SK-N-SH treated with all-trans-retinoic acid at 6 μM for 48 hours (cell line): ENCODE results near the gene HEXIM1.

ENCODE experiments used
- ATAC-seq: fragments of 200-7000 bp; cut with Tn5 transposase; 3 replicates; pipeline ENCODE4 v1.9.1; 2020; ENCODE audit warnings: mild to moderate bottlenecking, moderate library complexity
- BACH2 ChIP-seq: fragments of 250-450 bp; sonication (Bioruptor Pico); IDR thresholded peaks from 2 replicates; pipeline ENCODE4 v1.9.0; 2021; ENCODE audit warnings: mild to moderate bottlenecking, borderline replicate concordance
- CREB5 ChIP-seq: fragments of 250-450 bp; sonication (Bioruptor Pico); IDR thresholded peaks from 2 replicates; pipeline ENCODE4 v1.5.1; 2020; ENCODE audit warnings: low read depth, mild to moderate bottlenecking, moderate library complexity
- CSDC2 ChIP-seq: fragments of 250-450 bp; sonication (Bioruptor Pico); IDR thresholded peaks from 2 replicates; pipeline ENCODE4 v1.5.0; 2020; ENCODE audit warnings: mild to moderate bottlenecking, moderate library complexity
- CSRNP3 ChIP-seq: fragments of 250-450 bp; sonication (Bioruptor Pico); IDR thresholded peaks from 2 replicates; pipeline ENCODE4 v1.5.1; 2021; ENCODE audit warnings: mild to moderate bottlenecking, moderate library complexity
- GLIS3 ChIP-seq: fragments of 250-450 bp; sonication (Bioruptor Pico); IDR thresholded peaks from 2 replicates; pipeline ENCODE4 v1.5.0; 2020; ENCODE audit warnings: mild to moderate bottlenecking, moderate library complexity
- ISL1 ChIP-seq: fragments of 250-450 bp; sonication (Bioruptor Pico); IDR thresholded peaks from 2 replicates; pipeline ENCODE4 v2.1.2; 2022; ENCODE audit warnings: mild to moderate bottlenecking, moderate library complexity
- OSR1 ChIP-seq: fragments of 250-450 bp; sonication (Bioruptor Pico); IDR thresholded peaks from 2 replicates; pipeline ENCODE4 v1.8.0; 2022; ENCODE audit warnings: moderate library complexity, mild to moderate bottlenecking, inconsistent platforms
- POU6F1 ChIP-seq: fragments of 250-450 bp; sonication (Bioruptor Pico); IDR thresholded peaks from 2 replicates; pipeline ENCODE4 v1.8.0; 2021; ENCODE audit warnings: low read depth, mild to moderate bottlenecking, moderate library complexity, borderline replicate concordance
- PPARA ChIP-seq: fragments of 250-450 bp; sonication (Bioruptor Pico); IDR thresholded peaks from 2 replicates; pipeline ENCODE4 v1.5.0; 2020; ENCODE audit warnings: mild to moderate bottlenecking, borderline replicate concordance
- RARB ChIP-seq: fragments of 250-450 bp; sonication (Bioruptor Pico); IDR thresholded peaks from 2 replicates; pipeline ENCODE4 v1.8.0; 2021; ENCODE audit warnings: mild to moderate bottlenecking, moderate library complexity
- TCF4 ChIP-seq: fragments of 250-450 bp; sonication (Bioruptor Pico); IDR thresholded peaks from 2 replicates; pipeline ENCODE4 v1.8.0; 2021; ENCODE audit warnings: mild to moderate bottlenecking, moderate library complexity, borderline replicate concordance
- TOX ChIP-seq: fragments of 250-450 bp; sonication (Bioruptor Pico); IDR thresholded peaks from 2 replicates; pipeline ENCODE4 v1.8.0; 2021; ENCODE audit warnings: mild to moderate bottlenecking, moderate library complexity, borderline replicate concordance
- TSHZ2 ChIP-seq: fragments of 250-450 bp; sonication (Bioruptor Pico); IDR thresholded peaks from 2 replicates; pipeline ENCODE4 v1.5.0; 2020; ENCODE audit warnings: mild to moderate bottlenecking, moderate library complexity
- ZFP3 ChIP-seq: fragments of 250-450 bp; sonication (Bioruptor Pico); IDR thresholded peaks from 2 replicates; pipeline ENCODE4 v1.5.0; 2020; ENCODE audit warnings: mild to moderate bottlenecking, moderate library complexity
- ZFP30 ChIP-seq: fragments of 450-650 bp; formaldehyde crosslinking; IDR thresholded peaks from 2 replicates; pipeline ENCODE4 v1.5.0; 2022; ENCODE audit warnings: mild to moderate bottlenecking, moderate library complexity
- ZNF70 ChIP-seq: fragments of 450-650 bp; formaldehyde crosslinking; IDR thresholded peaks from 2 replicates; pipeline ENCODE4 v1.5.0; 2020; ENCODE audit warnings: mild to moderate bottlenecking, moderate library complexity
- ZNF8 ChIP-seq: fragments of 450-650 bp; formaldehyde crosslinking; IDR thresholded peaks from 2 replicates; pipeline ENCODE4 v1.5.0; 2020; ENCODE audit warnings: mild to moderate bottlenecking, moderate library complexity
- TF ChIP-seq, protein P1 (sequence below): fragments of 250-450 bp; sonication (Bioruptor Pico); IDR thresholded peaks from 2 replicates; pipeline ENCODE4 v1.8.0; 2020; ENCODE audit warnings: mild to moderate bottlenecking, moderate library complexity, borderline replicate concordance

The HEXIM1 gene

GRCh38 chr17:45136846-45137560 lies 11.3 kb upstream of the HEXIM1 start:
- no peak for ATAC-seq
- no peak for TF ChIP-seq POU6F1 (CRISPR knock-in tag)
- no peak for TF ChIP-seq ZNF70 (CRISPR knock-in tag)
- no peak for TF ChIP-seq ZFP3
- TF ChIP-seq TOX: no peak
- no peak for TF ChIP-seq ZNF8 (CRISPR knock-in tag)
- TF ChIP-seq CREB5 (CRISPR knock-in tag): no peak
- TF ChIP-seq, protein P1, sequence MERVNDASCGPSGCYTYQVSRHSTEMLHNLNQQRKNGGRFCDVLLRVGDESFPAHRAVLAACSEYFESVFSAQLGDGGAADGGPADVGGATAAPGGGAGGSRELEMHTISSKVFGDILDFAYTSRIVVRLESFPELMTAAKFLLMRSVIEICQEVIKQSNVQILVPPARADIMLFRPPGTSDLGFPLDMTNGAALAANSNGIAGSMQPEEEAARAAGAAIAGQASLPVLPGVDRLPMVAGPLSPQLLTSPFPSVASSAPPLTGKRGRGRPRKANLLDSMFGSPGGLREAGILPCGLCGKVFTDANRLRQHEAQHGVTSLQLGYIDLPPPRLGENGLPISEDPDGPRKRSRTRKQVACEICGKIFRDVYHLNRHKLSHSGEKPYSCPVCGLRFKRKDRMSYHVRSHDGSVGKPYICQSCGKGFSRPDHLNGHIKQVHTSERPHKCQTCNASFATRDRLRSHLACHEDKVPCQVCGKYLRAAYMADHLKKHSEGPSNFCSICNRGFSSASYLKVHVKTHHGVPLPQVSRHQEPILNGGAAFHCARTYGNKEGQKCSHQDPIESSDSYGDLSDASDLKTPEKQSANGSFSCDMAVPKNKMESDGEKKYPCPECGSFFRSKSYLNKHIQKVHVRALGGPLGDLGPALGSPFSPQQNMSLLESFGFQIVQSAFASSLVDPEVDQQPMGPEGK (CRISPR knock-in tag): no peak
- TF ChIP-seq ZFP30: no peak
- no peak for TF ChIP-seq BACH2 (CRISPR knock-in tag)
- TF ChIP-seq, all 23 proteins: peak for 0

DNA sequence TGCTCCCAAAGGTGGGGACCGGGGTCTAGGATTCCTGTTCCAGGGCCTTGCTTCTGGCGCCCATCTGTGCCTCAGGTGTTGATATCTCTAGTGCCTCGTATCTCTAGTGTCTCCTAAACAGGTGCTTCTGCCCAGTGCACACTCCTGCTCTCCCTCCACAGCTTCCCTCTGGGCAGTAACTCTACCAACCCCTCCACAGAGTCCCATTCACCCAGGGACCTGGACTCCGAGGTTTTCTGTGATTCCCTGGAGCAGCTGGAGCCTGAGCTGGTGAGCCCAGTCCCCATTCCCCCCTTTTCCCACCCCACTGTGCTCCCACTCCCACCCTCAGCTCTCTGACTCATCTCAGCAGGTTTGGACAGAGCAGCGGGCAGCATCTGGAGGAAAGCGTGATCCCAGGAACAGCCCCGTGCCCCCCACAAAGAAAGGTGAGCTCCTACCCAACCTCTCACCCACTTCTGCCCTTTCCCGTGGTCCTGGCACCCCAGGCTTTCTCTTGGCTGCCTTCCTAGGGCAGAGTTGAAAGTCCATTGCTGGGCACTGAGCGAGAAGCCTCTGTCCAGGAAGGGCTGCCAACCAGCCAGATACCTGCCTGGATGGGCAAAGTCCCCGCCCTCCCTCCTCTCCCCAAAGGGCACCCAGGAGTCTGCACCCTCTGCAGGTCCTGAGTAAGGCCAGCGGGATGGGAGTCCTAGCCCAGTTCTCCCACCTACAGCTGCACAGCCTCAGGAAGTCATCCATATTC lies 10.5 kb upstream of the HEXIM1 start:
- TF ChIP-seq RARB (CRISPR knock-in tag) (no peak), ZFP30 (no peak), CSRNP3 (no peak), GLIS3 (CRISPR knock-in tag) (no peak), CREB5 (CRISPR knock-in tag) (no peak), PPARA (no peak), TCF4 (no peak), ZFP3 (no peak), TSHZ2 (CRISPR knock-in tag) (no peak), CSDC2 (no peak), POU6F1 (CRISPR knock-in tag) (no peak), OSR1 (CRISPR knock-in tag) (no peak), ZNF8 (CRISPR knock-in tag) (no peak), ISL1 (CRISPR knock-in tag) (no peak)
- ATAC-seq: no peak
